Measurements from ENCODE around the gene E2F4. TPM values are rescaled to one million over a fixed set of nuclear protein-coding genes. Genes with fewer than 3 reads are reported as not detected.
A peak's percentile ranks its signal among the peaks of the same experiment; 100 is the strongest.

The E2F4 gene
- total and polyA plus RNA-seq, 2 of the 8 experiments (the other 6 are each of a cell fraction or from before 2014, with no cell fraction given), result 79.9 to 157 TPM

GRCh38 chr16:67207249-67208091 lies 15.5 kb downstream of the E2F4 start:
- Histone ChIP-seq H3K23ac (ENCODE audit: insufficient read length) (no peak overlapping the region), H3K27me3 (replicated peaks in 1 of 4; ENCODE audit: control insufficient read depth in 3 of 4, extremely low read depth in 1 of 4, insufficient read depth in 3 of 4, low read length in 3 of 4) (peaks cover 0 to 6% (median 2%) of the 10 kb centered on the region in 4 experiments; a peak in 1 of 7 replicates), H3K18ac (ENCODE audit: extremely low read depth, low read length) (peak overlapping the region; percentile 71), H2AK5ac (ENCODE audit: low read depth, low read length) (no peak overlapping the region; the same call in 1 of the 2 replicates), H3K36me3 (ENCODE audit: control insufficient read depth in 2 of 4, insufficient read depth in 4 of 4, low read length in 3 of 4) (peaks cover 0 to 3% (median 0%) of the 10 kb centered on the region in 4 experiments; a peak in 2 of 8 replicates), H3K4me2 (ENCODE audit: insufficient read depth in 1 of 2, low read depth in 2 of 2, low read length in 2 of 2) (no peak overlapping the region), H4K20me1 (replicated peaks in 1 of 2; ENCODE audit: control insufficient read depth in 1 of 2, insufficient read depth in 2 of 2, low read length in 2 of 2) (peaks cover 0 to 1% of the 10 kb centered on the region in 2 experiments), H3K9ac (replicated peaks in 1 of 4; ENCODE audit: extremely low read depth in 1 of 4, low read depth in 3 of 4, low read length in 3 of 4) (no peak overlapping the region), H4K8ac (ENCODE audit: extremely low read depth, insufficient read depth, low read length) (peak overlapping the region; percentile 59; the same call in 1 of the 2 replicates), H4K91ac (replicated peaks; ENCODE audit: insufficient read length, low read length) (peak overlapping the region; percentile 49), H3K79me1 (ENCODE audit: low read depth, low read length) (no peaks in the 10 kb centered on the region), H3K4me3 (ENCODE audit: extremely low read depth in 1 of 4, insufficient read depth in 2 of 4, low read depth in 3 of 4, low read length in 4 of 4) (no peak overlapping the region), H2BK15ac (ENCODE audit: low read length) (no peak overlapping the region), H2BK20ac (ENCODE audit: low read length) (no peak overlapping the region), H3K23me2 (ENCODE audit: low read depth, low read length) (no peaks in the 10 kb centered on the region), H3K56ac (replicated peaks; ENCODE audit: insufficient read length, low read depth, low read length) (no peak overlapping the region), H2BK12ac (ENCODE audit: low read depth, low read length) (peak overlapping the region; percentile 50; the same call in 1 of the 2 replicates), H3K14ac (ENCODE audit: insufficient read length) (no peak overlapping the region), H3K4ac (replicated peaks; ENCODE audit: insufficient read length, low read depth, low read length) (no peak overlapping the region), H4K5ac (ENCODE audit: insufficient read length, low read depth, low read length) (no peak overlapping the region), H2BK120ac (replicated peaks; ENCODE audit: low read depth, low read length) (no peak overlapping the region), H3K27ac (ENCODE audit: low read depth, low read length) (no peak overlapping the region), H2AFZ (ENCODE audit: low read length) (no peak overlapping the region), H3K9me3 (ENCODE audit: insufficient read depth in 2 of 2, low read depth in 1 of 2, low read length in 1 of 2) (no peaks in the 10 kb centered on the region), H3K4me1 (replicated peaks in 1 of 4; ENCODE audit: control insufficient read depth in 3 of 4, insufficient read depth in 4 of 4, low read length in 3 of 4) (peaks cover 0 to 10% (median 1%) of the 10 kb centered on the region in 4 experiments; a peak in 2 of 7 replicates), H3K79me2 (ENCODE audit: control insufficient read depth in 1 of 2, insufficient read depth in 2 of 2, low read length in 2 of 2) (no peaks in the 10 kb centered on the region), H2BK5ac (ENCODE audit: low read depth, low read length) (peak overlapping the region; percentile 60; the same call in 1 of the 2 replicates)
- no peak for FAIRE-seq
- POLR2A ChIA-PET (ENCODE audit: partially characterized antibody), result interaction anchor here (1.0 to 4.3 kb wide), 5 partner anchors 9 to 209 kb away, joined by 3 to 20 read pairs (median 3); partner anchors contain the start of gene TMEM208
- DNase-seq (ENCODE audit: low read depth in 1 of 2, low spot score in 2 of 2), result no peak
- WGBS, 2 experiments (ENCODE audit: extremely low coverage in 1 of 2, insufficient coverage in 1 of 2, insufficient read length in 1 of 2, insufficient replicate concordance in 2 of 2, low coverage in 1 of 2, low lambda C conversion rate in 2 of 2, missing lambda C conversion rate in 1 of 2), result 85% methylated on average over 21 of the region's 21 CpGs; no CpG with 5 or more reads in 1 of the 2 experiments
- CTCF ChIA-PET (ENCODE audit: partially characterized antibody), result interaction anchor here (1.2 to 8.9 kb wide), 7 partner anchors 11 to 53 kb away, joined by 3 to 111 read pairs (median 5); partner anchors contain the start of genes E2F4, ELMO3 and TMEM208
- TF ChIP-seq SIX5 (IDR thresholded peaks at IDR 0.05; ENCODE audit: low read depth, low read length) (no peak), SUZ12 (IDR thresholded peaks at IDR 0.05; ENCODE audit: low read length) (no peak), POLR2A (IDR thresholded peaks at IDR 0.05; ENCODE audit: control extremely low read depth in 1 of 2, low read depth in 2 of 2, low read length in 2 of 2) (peak in 1 of 2 experiments; percentile 19; a peak in 1 of 3 replicates), YY1 (IDR thresholded peaks at IDR 0.05; ENCODE audit: low read depth, low read length) (0 out of 2 replicates have a peak, but pooled peaks have one; percentile 61), EP300 (IDR thresholded peaks at IDR 0.05; ENCODE audit: borderline replicate concordance in 1 of 2, low read depth in 2 of 2, low read length in 2 of 2) (no peak)
